K562 (cell line): ENCODE measurements around the gene PSG7.
"Not testable (repeated sequence)": the region's sequence is repeated elsewhere in the genome, so short reads cannot be mapped to it uniquely, and the experiment has no call there.

Source experiments
- FOXM1 ChIP-seq, 2 experiments: fragments of 450-650 bp in 1 of 2; sonication (generic) in 1 of 2; formaldehyde crosslinking in 1 of 2; IDR thresholded peaks; 2 replicates each; pipeline versions ENCODE4 v1.6.1 to v1.9.0; 2017 to 2022; ENCODE audit warnings: low read depth in 2 of 2, mild to moderate bottlenecking in 2 of 2, missing genetic modification reagents in 1 of 2, moderate library complexity in 1 of 2
- JUN ChIP-seq, 2 experiments: sonication (generic) in 1 of 2; formaldehyde crosslinking in 1 of 2; IDR thresholded peaks; 2 replicates each; pipeline versions ENCODE4 v1.6.1 to v1.8.0; 2012 to 2022; ENCODE audit warnings: borderline replicate concordance in 2 of 2, mild to moderate bottlenecking in 2 of 2, improper control_type of control experiment in 1 of 2, low read depth in 1 of 2, low read length in 1 of 2, missing genetic modification reagents in 1 of 2
- NFE2L1 ChIP-seq: fragments of 450-650 bp; IDR thresholded peaks from 2 replicates; pipeline ENCODE4 v1.6.1; 2016; ENCODE audit warnings: missing genetic modification characterization, low read depth, mild to moderate bottlenecking, missing compliant biosample characterization, moderate library complexity, borderline replicate concordance
- ZNF384 ChIP-seq: IDR thresholded peaks from 2 replicates; pipeline ENCODE4 v1.6.1; 2012; ENCODE audit warnings: low read depth, low read length, improper control_type of control experiment

DNA sequence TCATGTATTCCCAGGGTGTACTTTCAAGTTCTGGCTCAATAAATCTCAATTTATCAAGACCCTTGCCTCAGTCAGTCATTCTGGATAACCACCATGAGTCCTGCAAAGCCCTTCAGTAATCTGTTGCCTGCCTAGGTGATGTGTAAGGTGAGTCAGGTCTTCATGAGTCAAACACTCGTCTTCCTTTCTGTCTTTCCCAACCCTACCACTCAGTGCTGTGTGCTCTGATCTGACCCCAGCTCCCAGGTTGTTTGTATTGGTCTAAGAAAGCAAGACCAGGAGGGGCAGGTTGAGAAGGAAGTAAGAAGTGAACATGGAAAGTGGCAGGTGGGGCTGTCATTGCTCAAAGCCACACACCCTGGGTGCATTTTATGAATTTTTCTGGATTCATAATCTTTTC, 39.3 kb downstream of the PSG7 start:
- not testable (repeated sequence) for TF ChIP-seq FOXM1 (IDR thresholded peaks at IDR 0.05; ENCODE audit: low read depth); FOXM1 (CRISPR knock-in tag; IDR thresholded peaks at IDR 0.05; ENCODE audit: low read depth); JUN (IDR thresholded peaks at IDR 0.05; ENCODE audit: borderline replicate concordance, low read depth, low read length); JUN (CRISPR knock-in tag; IDR thresholded peaks at IDR 0.05; ENCODE audit: borderline replicate concordance); NFE2L1 (tag); ZNF384
